ENCODE measurements around the gene DNAJB8.

DNAJB8 gene

GRCh38 chr3:128466840-128467541, at the start of gene DNAJB8:
Gene DNAJB8, minus strand, starts transcription at chr3:128466890. Its CDS starts 3,645 bp downstream, at chr3:128463245.
- DNase-seq: no peak

DNA sequence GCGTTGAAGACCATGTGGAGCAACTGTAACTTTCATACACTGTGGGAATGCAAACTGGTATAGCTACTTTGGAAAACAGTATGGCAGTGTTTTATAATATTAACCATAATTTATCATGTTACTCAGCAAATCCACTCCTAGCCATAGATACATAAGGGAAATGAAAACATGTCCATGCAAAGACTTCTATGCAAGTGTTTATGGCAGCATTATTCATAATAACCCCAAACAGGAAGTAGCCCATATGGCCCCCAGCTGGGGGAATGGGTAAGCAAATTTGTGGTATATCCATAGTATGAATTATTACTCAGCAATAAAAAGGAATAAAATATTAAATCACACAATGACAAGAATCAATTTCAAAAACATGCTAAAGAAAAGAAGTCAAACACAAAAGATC, 49.3 kb upstream of the DNAJB8 start:
- no peak for DNase-seq

DNA sequence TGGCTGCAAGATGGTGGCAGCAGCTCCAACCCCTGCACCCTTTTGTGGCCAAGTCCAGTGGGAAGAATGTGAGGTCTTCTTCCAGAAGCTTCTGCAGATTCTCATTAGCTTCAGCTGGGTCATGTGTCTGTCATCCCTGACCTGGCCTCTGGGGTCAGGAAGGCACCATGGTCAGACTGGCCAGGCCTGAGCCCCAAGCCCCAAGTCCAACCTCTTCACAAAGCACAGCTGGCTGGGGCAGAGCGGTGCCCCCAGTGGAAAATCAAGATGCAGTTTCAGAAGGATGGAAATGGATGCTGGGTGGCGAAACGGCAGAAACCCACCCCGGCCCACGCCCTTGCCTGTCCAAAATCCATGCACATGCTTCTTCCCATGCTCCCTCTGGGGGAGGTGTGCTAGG, 42.2 kb upstream of the DNAJB8 start:
- no peak for DNase-seq

GRCh38 chr3:128506754-128507153, 40.1 kb upstream of the DNAJB8 start:
- no peak for DNase-seq

DNA sequence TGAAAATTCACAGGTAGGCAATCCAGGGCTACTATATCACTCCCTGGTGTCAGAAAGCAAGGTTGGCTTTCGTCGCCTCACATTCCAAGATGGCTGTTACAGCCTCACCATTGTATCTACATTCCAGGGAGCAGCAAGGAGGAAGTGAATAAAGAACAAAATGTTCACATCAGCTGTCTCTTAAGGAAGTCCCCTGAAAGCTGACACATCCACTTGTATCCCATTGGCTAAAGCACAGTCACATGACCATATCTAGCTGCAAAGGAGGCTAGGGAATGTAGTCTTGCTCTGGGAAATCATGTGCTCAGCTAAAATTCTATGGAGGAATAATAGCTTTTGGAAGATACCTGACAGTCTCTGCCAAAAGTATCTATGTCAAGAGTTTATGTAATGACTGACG, 39.1 kb upstream of the DNAJB8 start:
- no peak for DNase-seq

GRCh38 chr3:128504963-128505730, 38.5 kb upstream of the DNAJB8 start:
- DNase-seq: no peak

GRCh38 chr3:128504533-128504915, 37.8 kb upstream of the DNAJB8 start:
- no peak for DNase-seq

GRCh38 chr3:128503751-128504532, 37.3 kb upstream of the DNAJB8 start:
- no peak for DNase-seq

DNA sequence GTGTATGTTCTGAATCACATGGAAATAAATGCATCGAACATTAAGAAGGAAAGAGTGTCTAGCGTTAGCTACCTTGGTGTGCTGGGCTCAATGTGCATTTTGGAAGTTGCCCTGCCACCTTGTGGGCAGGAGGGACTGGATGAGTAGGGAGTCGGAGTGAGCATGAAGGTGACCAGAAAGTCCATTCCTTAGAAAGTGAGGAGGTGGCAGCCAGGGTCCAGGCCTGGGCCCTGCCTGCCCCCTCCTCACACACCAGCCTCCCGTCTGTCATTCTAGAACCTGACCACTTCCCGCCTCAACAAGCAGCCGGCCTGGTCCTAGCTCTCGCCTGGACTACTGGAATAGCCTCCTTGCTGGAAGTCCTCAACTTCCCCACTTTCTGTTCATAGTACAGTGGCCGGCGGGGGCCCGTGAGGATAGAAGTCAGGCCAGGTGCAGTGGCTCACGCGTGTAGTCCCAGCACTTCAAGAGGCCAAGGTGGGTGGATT, 36.5 kb upstream of the DNAJB8 start:
- no peak for DNase-seq

GRCh38 chr3:128502712-128503111, 36.0 kb upstream of the DNAJB8 start:
- DNase-seq: no peak

- DNase-seq: no peak
Measured at GRCh38 chr3:128501431-128501830, 34.7 kb upstream of the DNAJB8 start.

- DNase-seq: no peak
Measured at GRCh38 chr3:128500556-128500955, 33.9 kb upstream of the DNAJB8 start.

GRCh38 chr3:128499724-128500275, 33.1 kb upstream of the DNAJB8 start:
- no peak for DNase-seq

- DNase-seq: no peak
Measured at GRCh38 chr3:128498901-128499530, 32.3 kb upstream of the DNAJB8 start.

DNA sequence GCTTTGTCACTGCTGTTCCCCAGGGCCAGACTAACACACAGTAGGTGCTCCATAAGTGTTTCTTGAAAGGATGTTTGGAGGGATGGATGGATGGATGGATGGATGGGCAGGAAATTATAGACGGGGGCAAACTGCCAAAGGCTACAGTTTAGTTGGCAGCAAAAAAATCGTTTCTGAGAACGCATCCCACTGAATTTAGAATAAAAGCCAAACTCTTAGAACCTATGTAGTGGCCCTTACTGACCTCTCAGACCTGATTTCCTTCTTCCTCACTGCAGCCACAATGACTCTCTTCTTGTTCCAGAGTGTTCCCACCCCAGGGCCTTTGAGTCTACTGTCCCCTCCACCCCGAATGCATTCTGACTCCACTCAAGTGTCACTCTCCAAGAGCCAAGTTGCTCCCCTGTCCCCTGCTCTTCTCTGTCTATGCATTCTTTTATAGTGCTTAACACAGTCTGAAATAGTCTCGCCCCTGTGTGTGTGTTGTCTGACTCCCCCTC, 31.5 kb upstream of the DNAJB8 start:
- DNase-seq: no peak

- DNase-seq: peak; percentile 16
Measured at GRCh38 chr3:128497305-128498126, 30.8 kb upstream of the DNAJB8 start.

DNA sequence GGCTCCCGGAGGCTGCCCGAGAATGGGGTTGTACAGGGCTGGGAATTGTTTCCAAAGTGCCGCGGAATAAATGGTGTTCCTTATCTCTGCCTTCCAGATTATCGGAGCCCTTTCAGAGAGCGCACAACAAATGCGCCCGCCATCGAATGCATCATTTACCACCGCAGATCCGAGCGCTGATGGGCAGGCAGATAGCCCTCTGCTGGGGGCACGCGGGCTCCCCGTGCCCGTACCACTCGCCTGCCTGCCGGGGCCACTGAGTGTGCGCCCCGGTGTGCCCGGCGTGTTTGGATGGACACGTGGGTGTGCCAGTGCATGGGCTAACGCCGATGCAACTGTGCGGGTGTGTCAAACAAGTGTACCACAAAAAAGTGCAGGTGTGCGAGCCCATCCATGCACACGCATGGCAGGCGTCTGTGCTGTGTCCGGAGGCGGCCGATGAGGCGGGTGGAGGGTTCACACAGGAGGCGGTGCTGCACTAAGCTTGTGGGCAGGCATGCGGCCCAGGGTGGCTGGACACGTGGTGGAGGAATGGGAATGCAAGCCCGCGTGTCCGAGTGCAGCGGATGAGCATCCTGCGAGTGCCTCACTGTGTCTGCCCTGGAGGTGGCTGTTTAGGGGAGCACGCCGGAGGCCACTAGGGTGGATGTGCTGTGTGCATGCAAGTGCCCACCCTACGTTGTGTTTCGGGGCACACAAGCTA, 30.1 kb upstream of the DNAJB8 start:
- no peak for DNase-seq

- DNase-seq: no peak
Measured at GRCh38 chr3:128496019-128496601, 29.4 kb upstream of the DNAJB8 start.

- no peak for DNase-seq
Measured at GRCh38 chr3:128495435-128495970, 28.8 kb upstream of the DNAJB8 start.

- no peak for DNase-seq
Measured at GRCh38 chr3:128494367-128494650, 27.6 kb upstream of the DNAJB8 start.

All from NCI-H446 treated with DMSO at 0.1 percent for 48 hours (cell line).